OCI-LY7 (cell line): ENCODE data around the gene CEACAM7.

Experiments
- EZH2phosphoT487 ChIP-seq: fragments of 200-600 bp; sonication (generic); IDR thresholded peaks from 2 replicates; pipeline ENCODE4 v1.6.1; 2018; ENCODE audit warnings: low read depth, borderline replicate concordance, mild to moderate bottlenecking, mixed run types, antibody characterized with exemption, low read length, moderate library complexity, mixed read lengths
- TF ChIP-seq, protein P1 (sequence below): fragments of 200-600 bp; sonication (generic); conservative IDR thresholded peaks from 2 replicates; pipeline ENCODE4 v1.5.1; 2014; ENCODE audit warnings: mild to moderate bottlenecking, antibody characterized with exemption, low read length, moderate library complexity, mixed read lengths

DNA sequence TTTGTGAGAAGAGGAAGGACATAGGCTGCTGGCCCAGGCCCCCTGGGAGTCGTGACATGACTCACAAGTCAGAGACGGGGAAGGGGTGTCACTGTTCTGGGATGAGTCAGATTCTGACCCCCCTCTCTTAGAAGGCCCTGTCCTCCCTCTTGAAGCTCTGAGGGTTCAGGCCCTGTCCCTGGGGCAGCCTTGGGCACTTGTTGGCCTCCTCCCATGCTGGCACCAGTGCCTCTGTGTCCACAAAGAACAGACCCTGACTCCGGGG, 2.7 kb upstream of the CEACAM7 start:
- TF ChIP-seq, protein P1, sequence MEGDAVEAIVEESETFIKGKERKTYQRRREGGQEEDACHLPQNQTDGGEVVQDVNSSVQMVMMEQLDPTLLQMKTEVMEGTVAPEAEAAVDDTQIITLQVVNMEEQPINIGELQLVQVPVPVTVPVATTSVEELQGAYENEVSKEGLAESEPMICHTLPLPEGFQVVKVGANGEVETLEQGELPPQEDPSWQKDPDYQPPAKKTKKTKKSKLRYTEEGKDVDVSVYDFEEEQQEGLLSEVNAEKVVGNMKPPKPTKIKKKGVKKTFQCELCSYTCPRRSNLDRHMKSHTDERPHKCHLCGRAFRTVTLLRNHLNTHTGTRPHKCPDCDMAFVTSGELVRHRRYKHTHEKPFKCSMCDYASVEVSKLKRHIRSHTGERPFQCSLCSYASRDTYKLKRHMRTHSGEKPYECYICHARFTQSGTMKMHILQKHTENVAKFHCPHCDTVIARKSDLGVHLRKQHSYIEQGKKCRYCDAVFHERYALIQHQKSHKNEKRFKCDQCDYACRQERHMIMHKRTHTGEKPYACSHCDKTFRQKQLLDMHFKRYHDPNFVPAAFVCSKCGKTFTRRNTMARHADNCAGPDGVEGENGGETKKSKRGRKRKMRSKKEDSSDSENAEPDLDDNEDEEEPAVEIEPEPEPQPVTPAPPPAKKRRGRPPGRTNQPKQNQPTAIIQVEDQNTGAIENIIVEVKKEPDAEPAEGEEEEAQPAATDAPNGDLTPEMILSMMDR = no peak
- no peak for TF ChIP-seq EZH2phosphoT487
